HCT116 (cell line): Measurements from ENCODE around the gene DNAH9. TPM values are rescaled to one million over a fixed set of nuclear protein-coding genes. Genes with fewer than 3 reads are reported as not detected.
A peak's percentile ranks its signal among the peaks of the same experiment; 100 is the strongest.

Experiments used
- ATAC-seq: fragments of 200-7000 bp; cut with Tn5 transposase; 2 replicates; pipeline ENCODE4 v1.9.1; 2020; ENCODE audit warnings: mild to moderate bottlenecking, moderate library complexity
- BruUV-seq: library from RNA; stranded (reverse); fragments of 400-500 nt; replicated peaks from 2 replicates; lab custom pipeline; 2021; lab: Mats Ljungman, UMichigan
- CTCF ChIA-PET: fragments of 300-600 bp; sonication (Branson Sonifier 250); formaldehyde crosslinking; loops from one replicate; lab custom pipeline; 2021; ENCODE audit warnings: antibody characterized with exemption; lab: Charles Lee
- POLR2A ChIA-PET: fragments of 300-600, 350-600 bp; sonication (Branson Sonifier 250); formaldehyde crosslinking; loops from one replicate; lab custom pipeline; 2021; ENCODE audit warnings: antibody characterized with exemption; lab: Charles Lee
- RAD21 ChIA-PET, 2 experiments: fragments of 300-600 bp; sonication (Branson Sonifier 250); formaldehyde crosslinking; loops; one replicate each; lab custom pipeline; 2023; ENCODE audit warnings: low total read pairs in 2 of 2; ENCODE audit not compliant: uncharacterized antibody in 2 of 2, unreplicated experiment in 2 of 2, low non-redundant PET in 1 of 2; lab: Charles Lee
- DNase-seq: peaks from one replicate; pipeline ENCODE4 v3.0.0-alpha.2; 2010; ENCODE audit warnings: low read depth, low spot score
- H2AFZ ChIP-seq: fragments of 200-600 bp; shearing (Covaris generic), sonication (generic); 2 replicates; pipeline ENCODE4 v1.6.1; 2017; ENCODE audit warnings: low read depth, mixed run types, mixed read lengths, antibody characterized with exemption, low read length; ENCODE audit not compliant: poor library complexity, severe bottlenecking
- H3K27ac ChIP-seq: 2 replicates; pipeline ENCODE4 v1.5.1; 2012; ENCODE audit warnings: low read depth, low read length
- H3K27me3 ChIP-seq: fragments of 200-600 bp; sonication (generic); 2 replicates; pipeline ENCODE4 v1.6.1; 2016; ENCODE audit warnings: mixed run types, low read length, mixed read lengths; ENCODE audit not compliant: insufficient read depth
- H3K36me3 ChIP-seq, 2 experiments: fragments of 200-500 bp in 1 of 2; fragments of 200-600 bp in 1 of 2; sonication (Bioruptor generic) in 1 of 2; sonication (generic) in 1 of 2; 2 replicates each; pipeline versions ENCODE4 v1.5.1 to v1.6.1; 2014 to 2016; ENCODE audit warnings: low read length in 2 of 2, inconsistent platforms in 1 of 2, mixed read lengths in 1 of 2, mixed run types in 1 of 2; ENCODE audit not compliant: insufficient read depth in 2 of 2, control insufficient read depth in 1 of 2
- H3K4me1 ChIP-seq, 2 experiments: fragments of 200-600 bp in 1 of 2; sonication (generic) in 1 of 2; 2 replicates each; pipeline versions ENCODE4 v1.5.1 to v1.6.1; 2012 to 2017; ENCODE audit warnings: low read length in 2 of 2, inconsistent platforms in 1 of 2, mild to moderate bottlenecking in 1 of 2, mixed read lengths in 1 of 2, mixed run types in 1 of 2, moderate library complexity in 1 of 2; ENCODE audit not compliant: insufficient read depth in 2 of 2, control insufficient read depth in 1 of 2
- H3K4me2 ChIP-seq: fragments of 200-600 bp; sonication (generic); 2 replicates; pipeline ENCODE4 v1.6.1; 2017; ENCODE audit warnings: mixed run types, low read length, mixed read lengths
- H3K4me3 ChIP-seq, 2 experiments: fragments of 200-600 bp in 1 of 2; sonication (generic) in 1 of 2; replicated peaks in 1 of 2; 2 replicates each; pipeline ENCODE4 v1.5.1; 2011 to 2016; ENCODE audit warnings: low read length in 2 of 2, control low read depth in 1 of 2, low read depth in 1 of 2, mild to moderate bottlenecking in 1 of 2, mixed read lengths in 1 of 2, mixed run types in 1 of 2
- H3K79me2 ChIP-seq: fragments of 200-600 bp; sonication (generic); 2 replicates; pipeline ENCODE4 v1.6.1; 2017; ENCODE audit warnings: mild to moderate bottlenecking, mixed run types, low read length, moderate library complexity, mixed read lengths; ENCODE audit not compliant: insufficient read depth
- H3K9ac ChIP-seq: fragments of 200-600 bp; sonication (generic); 2 replicates; pipeline ENCODE4 v1.6.1; 2016; ENCODE audit warnings: low read length, mixed read lengths
- H3K9me2 ChIP-seq: fragments of 200-600 bp; sonication (generic), shearing (Covaris generic); 2 replicates; pipeline ENCODE4 v1.6.1; 2017; ENCODE audit warnings: mixed run types, mild to moderate bottlenecking, moderate library complexity; ENCODE audit not compliant: insufficient read depth
- H3K9me3 ChIP-seq, 2 experiments: fragments of 200-500 bp in 1 of 2; fragments of 200-600 bp in 1 of 2; sonication (Bioruptor generic) in 1 of 2; sonication (generic) in 1 of 2; 2 replicates each; pipeline ENCODE4 v1.6.1; 2014 to 2017; ENCODE audit warnings: low read length in 2 of 2, mixed read lengths in 2 of 2, inconsistent platforms in 1 of 2, low read depth in 1 of 2, mild to moderate bottlenecking in 1 of 2, mixed run types in 1 of 2, moderate library complexity in 1 of 2; ENCODE audit not compliant: control insufficient read depth in 1 of 2, insufficient read depth in 1 of 2
- H4K20me1 ChIP-seq: fragments of 200-600 bp; sonication (generic), shearing (Covaris generic); 2 replicates; pipeline ENCODE4 v1.6.1; 2017; ENCODE audit warnings: mixed run types, mild to moderate bottlenecking, moderate library complexity; ENCODE audit not compliant: insufficient read depth
- CBX3 ChIP-seq: IDR thresholded peaks from 2 replicates; pipeline ENCODE4 v1.6.1; 2012; ENCODE audit warnings: low read depth
- EGR1 ChIP-seq: IDR thresholded peaks from 2 replicates; pipeline ENCODE4 v1.6.1; 2012; ENCODE audit warnings: low read depth
- ELF1 ChIP-seq: IDR thresholded peaks from 2 replicates; pipeline ENCODE4 v1.6.1; 2012; ENCODE audit warnings: low read depth, borderline replicate concordance
- EZH2phosphoT487 ChIP-seq: fragments of 200-600 bp; IDR thresholded peaks from 2 replicates; pipeline ENCODE4 v1.6.1; 2018; ENCODE audit warnings: antibody characterized with exemption, borderline replicate concordance
- JUND ChIP-seq: IDR thresholded peaks from 2 replicates; pipeline ENCODE4 v1.6.1; 2012
- POLR2A ChIP-seq: IDR thresholded peaks from 2 replicates; pipeline ENCODE4 v1.7.0; 2011; ENCODE audit warnings: borderline replicate concordance; ENCODE audit not compliant: insufficient read depth, insufficient read length; ENCODE audit errors: extremely low read depth
- RAD21 ChIP-seq: IDR thresholded peaks from 2 replicates; pipeline ENCODE4 v1.6.1; 2012; ENCODE audit warnings: low read depth, mild to moderate bottlenecking
- SIN3A ChIP-seq: IDR thresholded peaks from 2 replicates; pipeline ENCODE4 v1.6.1; 2012; ENCODE audit warnings: low read depth
- SP1 ChIP-seq: IDR thresholded peaks from 2 replicates; pipeline ENCODE4 v1.6.1; 2012; ENCODE audit warnings: low read depth
- SRF ChIP-seq: IDR thresholded peaks from 2 replicates; pipeline ENCODE4 v1.6.1; 2012; ENCODE audit warnings: low read depth
- TCF7L2 ChIP-seq: IDR thresholded peaks from 2 replicates; pipeline ENCODE4 v1.7.0; 2011; ENCODE audit warnings: borderline replicate concordance, inconsistent platforms; ENCODE audit not compliant: insufficient read depth, insufficient read length; ENCODE audit errors: extremely low read depth
- ZFX ChIP-seq: fragments of 450-650 bp; IDR thresholded peaks from 2 replicates; pipeline ENCODE4 v1.6.1; 2017
- intact Hi-C: fragments of 100-400 bp; cut with micrococcal nuclease; formaldehyde crosslinking; loops from 2 replicates; pipeline ENCODE4 v1.10.0; 2022
- total RNA-seq: library from RNA; stranded (reverse); gene quantifications from one replicate; pipeline ENCODE4 v1.2.1, GENCODE V29; 2021; ENCODE audit not compliant: unreplicated experiment
- TF ChIP-seq, protein P1 (sequence below), 3 experiments: fragments of 200-600 bp in 1 of 3; sonication (generic) in 1 of 3; IDR thresholded peaks in 2 of 3; conservative IDR thresholded peaks in 1 of 3; 2 replicates each; pipeline ENCODE4 v1.5.1; 2012 to 2017; ENCODE audit warnings: low read depth in 2 of 3, low read length in 2 of 3, antibody characterized with exemption in 1 of 3, borderline replicate concordance in 1 of 3, control low read depth in 1 of 3, mild to moderate bottlenecking in 1 of 3, mixed read lengths in 1 of 3, mixed run types in 1 of 3, moderate library complexity in 1 of 3; ENCODE audit not compliant: insufficient read depth in 1 of 3
- TF ChIP-seq, protein P2 (sequence below): IDR thresholded peaks from 2 replicates; pipeline ENCODE4 v1.6.1; 2011; ENCODE audit warnings: mild to moderate bottlenecking, low read length, moderate library complexity; ENCODE audit not compliant: insufficient replicate concordance; ENCODE audit errors: extremely low read depth

DNAH9 gene
- total RNA-seq, 1 experiment from 2014 or later = not detected

GRCh38 chr17:11908711-11909146, 310.5 kb downstream of the DNAH9 start:
- no peak overlapping the region for H3K4me2 ChIP-seq
- no peak overlapping the region for H2AFZ ChIP-seq
- CTCF ChIA-PET = no interaction called here
- H3K9me3 ChIP-seq = 0 out of 4 replicates have a peak, but pooled peaks cover 0 to 9% of the 10 kb centered on the region in 2 experiments
- intact Hi-C loops = no loop called here
- no peaks in the 10 kb centered on the region for H3K4me1 ChIP-seq
- DNase-seq = no peak
- no TSS peak for BruUV-seq
- POLR2A ChIA-PET = no interaction called here
- H4K20me1 ChIP-seq = no peaks in the 10 kb centered on the region
- no peaks in the 10 kb centered on the region for H3K9me2 ChIP-seq
- RAD21 ChIA-PET = no interaction called here
- no peak overlapping the region for H3K9ac ChIP-seq
- no peaks in the 10 kb centered on the region for H3K27me3 ChIP-seq
- no peaks in the 10 kb centered on the region for H3K36me3 ChIP-seq
- TF ChIP-seq, protein P1, sequence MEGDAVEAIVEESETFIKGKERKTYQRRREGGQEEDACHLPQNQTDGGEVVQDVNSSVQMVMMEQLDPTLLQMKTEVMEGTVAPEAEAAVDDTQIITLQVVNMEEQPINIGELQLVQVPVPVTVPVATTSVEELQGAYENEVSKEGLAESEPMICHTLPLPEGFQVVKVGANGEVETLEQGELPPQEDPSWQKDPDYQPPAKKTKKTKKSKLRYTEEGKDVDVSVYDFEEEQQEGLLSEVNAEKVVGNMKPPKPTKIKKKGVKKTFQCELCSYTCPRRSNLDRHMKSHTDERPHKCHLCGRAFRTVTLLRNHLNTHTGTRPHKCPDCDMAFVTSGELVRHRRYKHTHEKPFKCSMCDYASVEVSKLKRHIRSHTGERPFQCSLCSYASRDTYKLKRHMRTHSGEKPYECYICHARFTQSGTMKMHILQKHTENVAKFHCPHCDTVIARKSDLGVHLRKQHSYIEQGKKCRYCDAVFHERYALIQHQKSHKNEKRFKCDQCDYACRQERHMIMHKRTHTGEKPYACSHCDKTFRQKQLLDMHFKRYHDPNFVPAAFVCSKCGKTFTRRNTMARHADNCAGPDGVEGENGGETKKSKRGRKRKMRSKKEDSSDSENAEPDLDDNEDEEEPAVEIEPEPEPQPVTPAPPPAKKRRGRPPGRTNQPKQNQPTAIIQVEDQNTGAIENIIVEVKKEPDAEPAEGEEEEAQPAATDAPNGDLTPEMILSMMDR (IDR thresholded peaks at IDR 0.05 in 2 of 3, conservative IDR thresholded peaks at IDR 0.05 in 1 of 3; ENCODE audit: borderline replicate concordance in 1 of 3, insufficient read depth in 1 of 3, low read depth in 2 of 3, low read length in 2 of 3) = no peak
- no peak for TF ChIP-seq CBX3
- no peak for TF ChIP-seq SP1
- TF ChIP-seq EZH2phosphoT487 = no peak
- ATAC-seq = no peak
- H3K27ac ChIP-seq = no peak overlapping the region
- H3K79me2 ChIP-seq = no peaks in the 10 kb centered on the region
- no peak overlapping the region for H3K4me3 ChIP-seq

GRCh38 chr17:11909348-11909747, 311.1 kb downstream of the DNAH9 start:
- POLR2A ChIA-PET = no interaction called here
- H3K4me3 ChIP-seq = no peak overlapping the region
- H3K9me2 ChIP-seq = no peaks in the 10 kb centered on the region
- H2AFZ ChIP-seq = no peak overlapping the region
- no peaks in the 10 kb centered on the region for H3K36me3 ChIP-seq
- ATAC-seq (peak; percentile 59), DNase-seq (no peak)
- BruUV-seq = no TSS peak
- RAD21 ChIA-PET = no interaction called here
- H4K20me1 ChIP-seq = no peaks in the 10 kb centered on the region
- H3K27me3 ChIP-seq = no peaks in the 10 kb centered on the region
- intact Hi-C loops = no loop called here
- TF ChIP-seq SP1 (no peak), RAD21 (peak; percentile 20; the same call in 1 of the 2 replicates), TCF7L2 (no peak), POLR2A (no peak), SIN3A (no peak), ELF1 (no peak), SRF (no peak), ZFX (no peak), EGR1 (no peak), JUND (no peak)
- TF ChIP-seq, protein P1 (IDR thresholded peaks at IDR 0.05 in 2 of 3, conservative IDR thresholded peaks at IDR 0.05 in 1 of 3; ENCODE audit: borderline replicate concordance in 1 of 3, insufficient read depth in 1 of 3, low read depth in 2 of 3, low read length in 2 of 3) = peak in 2 of 3 experiments; percentile 43 to 46; a peak in 4 of 6 replicates
- TF ChIP-seq, protein P2, sequence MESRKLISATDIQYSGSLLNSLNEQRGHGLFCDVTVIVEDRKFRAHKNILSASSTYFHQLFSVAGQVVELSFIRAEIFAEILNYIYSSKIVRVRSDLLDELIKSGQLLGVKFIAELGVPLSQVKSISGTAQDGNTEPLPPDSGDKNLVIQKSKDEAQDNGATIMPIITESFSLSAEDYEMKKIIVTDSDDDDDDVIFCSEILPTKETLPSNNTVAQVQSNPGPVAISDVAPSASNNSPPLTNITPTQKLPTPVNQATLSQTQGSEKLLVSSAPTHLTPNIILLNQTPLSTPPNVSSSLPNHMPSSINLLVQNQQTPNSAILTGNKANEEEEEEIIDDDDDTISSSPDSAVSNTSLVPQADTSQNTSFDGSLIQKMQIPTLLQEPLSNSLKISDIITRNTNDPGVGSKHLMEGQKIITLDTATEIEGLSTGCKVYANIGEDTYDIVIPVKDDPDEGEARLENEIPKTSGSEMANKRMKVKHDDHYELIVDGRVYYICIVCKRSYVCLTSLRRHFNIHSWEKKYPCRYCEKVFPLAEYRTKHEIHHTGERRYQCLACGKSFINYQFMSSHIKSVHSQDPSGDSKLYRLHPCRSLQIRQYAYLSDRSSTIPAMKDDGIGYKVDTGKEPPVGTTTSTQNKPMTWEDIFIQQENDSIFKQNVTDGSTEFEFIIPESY = no peak
- TF ChIP-seq, all 23 proteins: peak for 2
- 0 out of 4 replicates have a peak, but pooled peaks cover 0 to 9% of the 10 kb centered on the region in 2 experiments for H3K9me3 ChIP-seq
- H3K9ac ChIP-seq = no peak overlapping the region
- CTCF ChIA-PET = no interaction called here
- no peak overlapping the region for H3K27ac ChIP-seq
- H3K4me1 ChIP-seq = no peaks in the 10 kb centered on the region
- no peak overlapping the region for H3K4me2 ChIP-seq
- H3K79me2 ChIP-seq = no peaks in the 10 kb centered on the region
